GM19463 (cell line): ENCODE data around the gene VSIG10L.

Experiments used
- ATAC-seq: cut with Tn5 transposase; IDR thresholded peaks from one replicate; pipeline ENCODE4 v1.9.1; 2021; ENCODE audit warnings: mild to moderate bottlenecking, moderate library complexity; ENCODE audit not compliant: unreplicated experiment

Gene VSIG10L

DNA sequence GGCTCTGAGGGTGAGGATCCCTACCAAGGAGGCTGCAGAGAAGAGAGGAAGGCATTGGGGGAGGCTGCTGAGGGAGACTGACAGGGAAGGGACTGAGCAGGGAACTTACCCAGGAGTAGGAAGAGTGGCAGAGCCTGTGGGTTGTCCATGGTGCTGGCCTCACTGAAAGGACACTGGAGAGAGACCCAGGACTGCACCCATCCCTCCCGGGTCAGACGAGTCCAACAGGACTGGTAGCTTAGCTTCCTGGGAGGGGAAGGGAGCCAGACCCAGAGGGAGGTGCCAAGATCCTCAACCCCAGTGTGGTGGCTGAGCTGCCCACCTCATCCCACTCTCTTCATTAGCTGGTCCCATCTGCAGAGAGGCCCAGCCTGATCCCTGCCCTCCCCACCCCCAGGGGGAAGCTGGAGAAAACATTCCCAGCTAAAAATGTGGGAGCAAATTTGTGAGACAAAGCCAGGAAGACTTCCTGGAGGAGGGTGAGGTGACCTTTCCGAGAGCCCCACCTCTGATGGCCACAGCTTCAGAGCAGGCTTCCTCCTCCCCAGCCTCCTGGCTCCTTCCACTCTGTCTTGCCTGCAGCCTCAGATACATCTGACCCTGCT lies at the start of gene VSIG10L:
VSIG10L (minus strand) TSS at position 164 of the 605 bp plus-strand sequence; CDS start at position 149, 15 bp downstream.
- ATAC-seq = no peak

DNA sequence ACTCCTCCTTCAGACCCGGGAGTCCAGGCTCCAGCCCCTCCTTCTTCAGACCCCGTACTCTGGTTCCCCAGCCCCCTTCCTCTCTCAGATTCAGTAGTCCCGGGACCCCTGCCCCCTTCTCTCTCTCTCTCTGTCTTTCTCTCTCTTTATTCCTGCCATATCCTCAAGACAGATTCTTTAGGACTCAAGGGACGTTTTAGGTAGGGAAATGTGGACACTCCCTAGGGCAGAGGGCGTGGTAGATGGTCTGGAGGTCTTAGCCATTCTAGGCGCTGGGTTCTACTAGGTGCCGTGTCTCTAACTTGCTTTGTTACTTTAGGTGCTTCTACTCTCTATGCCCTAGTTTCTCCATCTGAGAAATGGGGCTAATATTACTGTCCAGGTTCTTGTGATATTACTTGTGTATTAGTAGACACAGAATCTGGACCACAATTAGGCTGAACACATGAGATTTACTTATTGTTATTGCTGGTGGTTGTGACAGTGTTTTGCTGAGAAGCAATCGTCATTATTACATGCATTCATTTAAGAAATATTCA lies 49.2 kb upstream of the VSIG10L start:
- no peak for ATAC-seq

DNA sequence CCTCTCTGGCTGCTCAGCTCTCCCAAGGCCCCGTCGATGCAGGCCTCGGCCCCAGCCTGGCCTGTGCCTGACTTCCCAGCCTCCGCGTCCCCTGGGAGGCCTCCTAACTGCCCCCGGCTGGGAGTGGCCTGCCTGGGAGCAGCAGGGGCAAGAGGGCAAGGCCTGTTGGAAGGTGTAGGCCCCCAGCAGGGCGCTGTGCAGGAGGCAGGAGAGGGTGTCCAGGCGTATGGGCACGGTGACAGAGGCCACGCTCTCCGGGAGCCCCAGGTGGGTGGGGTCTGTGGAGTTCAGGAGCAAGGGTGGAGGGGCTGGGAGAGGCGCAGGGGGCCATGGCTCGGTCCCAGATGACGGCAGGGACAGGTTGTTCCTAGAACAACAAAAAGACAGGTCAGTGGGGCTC lies 47.2 kb upstream of the VSIG10L start:
- no peak for ATAC-seq

DNA sequence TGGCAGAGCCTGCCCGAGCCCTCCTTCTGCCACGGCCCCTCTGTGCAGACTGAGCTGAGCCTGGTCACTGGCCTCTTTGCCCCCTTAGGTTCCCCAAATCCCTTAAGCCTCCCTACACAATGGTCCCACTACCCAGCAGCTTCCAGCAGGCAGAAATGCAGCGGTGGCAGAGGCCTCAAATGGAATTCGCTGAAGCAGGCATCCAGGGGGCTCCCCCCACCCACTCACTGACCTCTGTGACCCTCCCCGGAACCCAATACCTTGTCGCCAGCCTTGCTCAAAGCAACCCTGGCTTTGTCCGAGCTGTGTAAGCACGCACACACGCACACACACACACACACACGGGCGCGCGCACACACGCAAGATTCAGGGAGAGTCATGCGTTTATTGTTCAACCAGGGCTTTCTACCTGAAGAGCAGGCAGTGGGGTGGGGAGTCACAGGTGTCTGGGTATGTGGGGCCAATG lies 46.0 kb upstream of the VSIG10L start, which contains the start of gene LIM2:
LIM2 (minus strand) TSS at position 51 of the 466 bp plus-strand sequence. CDS start 531 bp downstream, outside the sequence.
- ATAC-seq = no peak

DNA sequence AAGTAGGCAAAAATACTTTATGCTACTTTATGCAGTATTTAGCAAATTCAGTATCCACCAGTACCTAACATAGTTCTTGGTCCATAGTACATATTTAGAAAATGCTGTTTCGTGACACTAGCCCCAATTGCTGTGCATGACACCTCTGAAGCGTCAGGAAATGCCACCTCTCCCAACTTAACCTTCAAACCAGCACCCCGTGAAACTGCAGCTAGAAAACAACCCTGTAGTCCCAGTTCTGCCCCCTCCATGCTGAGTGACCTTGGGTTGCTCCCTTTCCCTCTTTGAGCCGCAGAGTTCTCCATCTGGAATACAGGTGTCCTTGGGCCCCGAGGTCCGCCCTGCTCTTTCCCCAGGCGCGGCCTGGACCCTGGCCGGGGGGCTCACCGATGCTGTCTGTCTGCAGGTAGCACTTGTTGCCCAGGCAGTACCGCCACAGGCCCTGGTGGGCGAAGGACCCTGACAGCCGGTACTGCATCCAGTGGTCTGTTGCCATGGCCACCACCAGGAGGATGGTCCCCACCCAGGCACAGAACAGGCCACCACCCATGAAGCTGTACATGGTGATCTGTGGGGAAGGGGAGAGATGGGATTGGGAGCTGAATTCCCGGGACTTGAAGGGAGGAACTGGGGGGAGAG lies 45.1 kb upstream of the VSIG10L start:
- ATAC-seq = no peak

DNA sequence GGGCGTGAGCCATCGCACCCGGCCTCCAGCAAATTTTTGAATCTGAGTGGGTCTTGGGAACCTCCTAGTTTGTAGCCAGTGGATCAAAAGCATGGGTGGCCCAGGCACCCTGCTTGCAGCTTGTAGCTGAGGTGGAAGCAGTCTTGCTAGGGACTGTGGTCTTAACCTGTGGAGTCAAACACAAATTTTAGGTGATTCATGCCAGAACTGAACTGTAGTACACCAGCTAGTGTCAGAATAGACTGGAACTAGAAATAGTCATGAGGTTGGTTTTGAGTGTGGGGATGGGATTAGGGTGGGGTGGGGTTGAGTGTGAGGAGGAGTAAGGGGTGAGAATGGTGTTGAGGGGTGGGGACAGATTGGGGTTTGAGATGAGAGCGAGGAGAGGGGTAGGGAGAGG lies 40.1 kb upstream of the VSIG10L start:
- no peak for ATAC-seq

DNA sequence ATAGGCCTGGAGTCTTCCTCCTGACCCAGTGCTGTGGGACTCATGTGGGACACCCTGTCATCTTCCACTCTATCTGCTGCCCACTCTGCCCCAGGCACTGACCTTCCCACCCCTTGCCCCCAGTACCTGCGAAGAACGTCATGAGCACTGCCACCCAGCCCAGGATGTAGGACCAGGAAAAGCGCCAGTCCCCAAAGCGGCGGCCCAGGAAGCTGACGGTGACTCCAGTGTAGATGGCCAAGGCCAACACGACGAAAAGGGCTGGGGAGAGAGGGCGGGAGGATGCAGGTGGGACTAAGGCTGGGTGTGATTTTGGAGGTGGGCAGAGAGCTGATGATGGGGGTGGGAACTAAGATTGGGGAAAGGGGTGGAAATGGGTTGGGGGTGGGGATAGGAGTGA lies 38.4 kb upstream of the VSIG10L start:
- ATAC-seq = no peak

DNA sequence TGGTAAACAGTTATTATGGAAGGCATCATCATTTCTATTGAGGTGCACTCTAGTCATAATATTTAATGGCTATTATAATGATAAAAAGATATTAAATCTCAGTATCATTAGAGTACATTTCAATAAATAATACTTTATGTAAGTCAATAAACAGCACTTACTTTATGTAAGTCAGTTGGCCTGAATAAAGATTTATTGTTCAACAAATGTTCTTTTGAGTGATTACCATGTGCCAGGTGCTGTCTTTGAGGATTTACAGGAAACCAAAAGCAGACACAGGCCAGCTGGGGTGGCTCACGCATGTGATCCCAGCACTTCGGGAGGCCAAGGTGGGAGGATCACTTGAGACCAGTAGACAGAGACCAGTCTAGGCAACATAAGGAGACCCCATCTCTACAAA lies 35.5 kb upstream of the VSIG10L start:
- ATAC-seq = no peak

DNA sequence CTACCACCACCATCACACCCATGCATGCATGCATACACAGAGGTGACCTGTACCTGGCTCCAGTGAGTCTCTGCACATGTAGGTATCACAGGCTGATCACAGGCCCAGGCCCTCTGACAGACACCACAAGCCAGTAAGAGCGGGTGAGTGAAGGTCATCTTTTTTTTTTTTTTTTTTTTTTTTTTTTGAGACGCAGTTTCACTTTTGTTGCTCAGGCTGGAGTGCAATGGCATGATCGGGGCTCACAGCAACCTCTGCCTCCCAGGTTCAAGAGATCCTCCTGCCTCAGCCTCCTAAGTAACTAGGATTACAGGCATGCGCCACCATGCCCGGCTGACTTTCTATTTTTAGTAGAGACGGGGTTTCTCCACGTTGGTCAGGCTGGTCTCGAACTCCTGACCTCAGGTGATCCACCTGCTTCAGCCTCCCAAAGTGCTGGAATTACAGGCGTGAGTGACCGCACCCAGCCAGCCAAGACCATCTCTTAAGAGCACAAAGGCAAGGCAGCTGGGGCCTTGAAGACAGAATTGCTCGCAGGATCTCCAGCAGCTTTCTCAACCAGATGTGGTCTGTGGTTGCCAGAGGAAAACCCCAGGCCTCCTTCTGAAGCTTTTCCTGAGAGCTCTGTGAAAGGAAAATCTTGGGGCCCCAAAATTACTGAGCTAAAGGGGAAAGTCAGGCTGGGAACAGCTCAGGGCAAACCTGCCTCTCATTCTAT lies 33.7 kb upstream of the VSIG10L start:
- no peak for ATAC-seq

DNA sequence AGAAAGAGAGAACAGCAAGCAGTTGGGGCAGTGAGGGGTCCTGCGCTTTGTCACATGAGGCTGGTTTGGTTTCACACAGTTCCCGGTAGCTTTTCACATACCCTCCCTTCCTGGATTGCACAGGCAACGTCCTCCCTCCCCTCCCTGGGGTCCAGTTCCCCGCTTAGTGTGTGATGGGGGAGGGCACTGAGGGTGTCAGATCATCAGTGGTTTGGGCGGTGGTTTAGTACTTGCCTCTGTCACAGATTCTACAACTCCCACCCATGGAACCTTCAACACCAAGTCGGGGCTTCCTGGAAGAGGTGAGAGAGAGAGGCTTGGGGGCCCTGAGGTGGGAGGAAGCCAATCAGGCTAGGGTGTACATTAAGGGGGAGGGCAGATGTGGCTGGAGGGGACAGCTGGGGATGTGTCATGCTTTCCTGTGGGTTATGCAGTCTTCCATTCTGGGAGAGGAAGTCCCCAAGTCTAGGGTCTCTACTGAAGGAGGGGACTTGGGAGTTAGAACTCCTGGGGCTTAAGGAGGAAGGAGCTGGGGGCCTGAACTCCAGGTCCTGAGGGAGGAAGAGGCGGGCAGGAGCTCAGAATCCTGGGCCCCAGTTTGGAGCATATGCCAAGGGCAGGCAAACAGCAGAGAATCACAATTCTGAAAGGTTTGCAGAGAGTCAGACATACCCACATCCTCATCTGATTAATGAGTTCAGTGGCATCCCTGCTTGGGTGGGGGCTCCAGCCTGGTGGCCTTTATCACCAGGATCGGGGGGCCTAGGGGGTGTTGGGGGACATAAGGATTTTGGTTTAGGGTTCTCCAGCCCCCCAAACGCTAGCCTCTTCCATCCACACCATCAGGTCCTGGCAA lies 30.9 kb upstream of the VSIG10L start, which contains the start of gene NKG7:
NKG7 (minus strand) TSS at position 6 of the 856 bp plus-strand sequence. CDS start 119 bp downstream, outside the sequence.
- peak; percentile 50 for ATAC-seq

DNA sequence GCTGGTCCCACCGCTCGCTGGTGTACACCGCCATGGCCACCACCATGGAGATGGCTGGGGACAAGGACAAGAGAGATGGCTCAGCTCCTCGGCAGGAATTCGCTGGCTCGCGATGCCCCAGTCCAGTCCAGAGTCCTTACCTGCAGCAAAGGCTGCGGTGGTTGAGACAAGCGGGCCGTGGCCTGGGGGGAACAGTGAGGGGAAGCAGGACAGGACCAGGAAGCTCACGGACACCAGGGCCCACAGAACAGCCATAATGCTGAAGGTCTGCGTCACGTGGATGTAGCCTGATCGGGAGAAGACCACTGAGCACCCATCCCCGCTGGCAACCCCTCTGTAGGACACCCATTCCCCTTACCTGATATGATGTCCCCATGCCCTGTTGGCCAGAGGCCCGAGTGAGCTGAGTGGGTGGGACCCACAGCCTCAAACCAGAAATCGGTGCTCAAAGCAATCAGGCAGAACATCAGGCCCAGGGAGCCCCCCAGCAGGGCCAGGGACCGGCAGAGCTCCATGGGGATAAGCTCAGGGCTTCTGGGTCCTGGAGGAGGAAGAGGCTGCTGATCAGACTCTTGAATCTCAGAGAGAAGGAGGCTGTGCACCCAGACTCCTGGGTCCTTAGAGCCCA lies 30.2 kb upstream of the VSIG10L start:
- ATAC-seq = no peak

DNA sequence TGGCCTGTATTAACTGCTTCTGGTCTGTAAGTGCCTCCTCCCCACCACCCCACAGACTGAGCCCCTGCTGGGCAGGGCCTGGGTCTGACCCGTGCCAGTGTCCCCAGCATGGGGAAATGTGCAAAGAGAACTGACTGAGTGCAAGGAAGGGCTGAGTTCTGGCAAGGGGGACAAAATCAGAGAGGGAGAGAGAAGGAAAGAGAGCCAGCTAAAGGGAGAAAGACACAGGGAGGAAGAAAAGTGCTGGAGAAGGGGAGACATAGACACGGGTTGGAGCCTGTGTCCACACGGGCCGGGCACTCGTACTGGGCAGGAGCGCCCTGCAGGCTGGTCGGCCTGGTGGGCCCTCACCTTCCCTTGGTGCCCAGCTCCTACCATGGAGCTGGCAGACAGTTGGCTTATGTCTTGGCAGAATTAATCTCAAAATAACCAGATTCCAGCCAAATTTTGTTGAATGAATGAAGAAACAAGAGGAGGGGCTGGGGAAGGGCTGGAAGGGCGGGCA lies 29.3 kb upstream of the VSIG10L start:
- no peak for ATAC-seq

DNA sequence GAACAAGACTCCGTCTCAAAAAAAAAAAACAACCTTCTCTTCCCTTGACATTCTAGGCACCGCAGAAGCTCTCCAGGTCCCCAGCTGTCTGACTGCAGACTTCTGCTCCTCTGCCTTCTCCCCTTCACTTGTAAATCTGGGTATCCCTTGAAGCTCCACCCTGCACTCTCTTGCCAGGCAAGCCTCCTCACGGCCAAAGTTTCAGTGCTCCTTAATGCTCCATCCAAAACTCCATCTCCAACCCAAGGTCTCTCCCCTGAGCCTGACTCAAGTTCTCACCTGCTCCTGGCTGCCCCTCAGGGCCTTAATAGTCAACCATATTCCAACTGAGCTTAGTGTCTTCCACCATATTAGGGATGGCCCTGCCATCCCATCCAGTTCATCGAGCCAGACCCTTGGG lies 28.3 kb upstream of the VSIG10L start:
- no peak for ATAC-seq

DNA sequence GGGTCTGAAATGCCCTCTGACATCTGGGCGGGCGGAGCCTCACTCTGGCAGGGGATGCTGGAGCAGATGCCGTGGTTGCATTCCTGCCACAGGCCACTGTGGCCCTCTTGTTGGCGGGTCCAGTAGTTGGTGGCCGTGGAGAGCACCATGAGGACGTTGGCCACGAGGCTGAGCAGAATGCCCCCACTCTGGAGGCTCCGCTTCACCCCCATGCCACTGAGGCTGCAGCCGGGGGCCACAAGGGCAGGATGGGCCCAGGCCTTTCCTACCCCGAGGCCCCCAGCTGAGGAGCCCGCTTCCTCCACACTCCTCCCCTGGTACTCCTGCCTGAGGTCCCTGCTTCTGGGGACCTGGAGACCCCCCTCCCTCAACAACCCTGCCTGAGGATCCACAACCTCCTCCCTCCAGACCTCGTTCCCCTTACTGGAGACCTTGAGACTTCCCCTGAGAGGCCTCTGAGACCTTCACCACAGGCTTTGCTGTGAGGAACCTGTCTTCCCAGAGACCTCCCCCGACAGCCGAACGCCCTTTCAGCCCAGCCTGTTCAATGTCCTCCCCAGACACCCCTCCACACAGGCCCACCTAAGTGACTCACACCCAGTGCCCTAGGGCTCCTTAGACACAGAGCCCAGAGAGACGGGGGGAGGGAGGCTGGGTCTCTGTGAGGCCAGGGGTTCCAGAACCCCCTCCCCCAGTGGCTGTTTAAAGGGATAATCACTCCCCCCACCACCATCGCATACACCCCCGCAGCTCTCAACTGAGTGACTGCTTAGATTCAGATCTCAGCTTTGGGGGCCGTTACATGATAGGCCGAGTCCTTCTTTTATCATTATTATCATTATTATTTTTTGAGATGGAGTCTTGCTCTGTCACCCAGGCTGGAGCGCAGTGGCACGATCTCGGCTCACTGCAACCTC lies 26.7 kb upstream of the VSIG10L start, which contains the start of gene CLDND2:
CLDND2 (minus strand) TSS at position 638 of the 917 bp plus-strand sequence; CDS start at position 212, 426 bp downstream.
- ATAC-seq = no peak

DNA sequence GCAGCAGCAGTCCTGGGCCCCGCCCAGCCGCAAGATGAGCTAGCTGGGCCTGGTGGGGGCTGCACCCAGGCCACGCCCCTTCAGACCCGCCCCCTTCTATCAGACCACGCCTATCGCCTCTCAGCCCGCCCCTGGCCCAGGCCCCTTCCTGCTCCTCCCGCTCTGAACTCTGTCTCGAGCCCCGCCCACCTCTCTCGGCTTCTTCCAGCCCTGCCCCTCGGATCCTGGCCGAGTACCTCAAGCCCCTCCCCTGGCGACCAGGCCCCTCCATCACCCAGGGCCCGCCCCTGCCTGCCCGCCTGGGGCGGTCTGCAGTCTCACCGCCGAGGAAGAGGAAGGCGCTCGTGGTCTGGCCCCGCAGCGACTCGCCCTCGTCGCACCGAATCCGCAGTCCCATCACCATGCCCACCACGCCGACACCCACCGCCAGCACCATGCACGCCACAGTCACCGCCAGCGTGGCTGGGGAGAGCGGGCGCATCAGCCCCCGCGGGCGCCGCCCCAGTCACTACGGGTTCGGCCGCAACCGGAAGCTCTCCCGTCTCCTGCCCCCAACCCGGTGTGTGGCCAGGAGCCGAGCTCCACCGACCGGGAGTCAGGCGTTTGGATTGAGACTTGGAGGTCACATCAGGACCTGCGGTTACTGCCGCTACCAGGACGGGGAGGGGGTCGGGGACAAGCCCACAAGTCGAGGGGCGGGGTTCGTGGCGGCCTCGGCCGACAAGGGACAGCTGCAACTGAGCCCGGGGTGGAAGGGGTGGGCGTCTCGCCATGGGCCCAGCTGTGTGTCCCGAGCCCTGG lies 25.8 kb upstream of the VSIG10L start:
- ATAC-seq = peak; percentile 73

DNA sequence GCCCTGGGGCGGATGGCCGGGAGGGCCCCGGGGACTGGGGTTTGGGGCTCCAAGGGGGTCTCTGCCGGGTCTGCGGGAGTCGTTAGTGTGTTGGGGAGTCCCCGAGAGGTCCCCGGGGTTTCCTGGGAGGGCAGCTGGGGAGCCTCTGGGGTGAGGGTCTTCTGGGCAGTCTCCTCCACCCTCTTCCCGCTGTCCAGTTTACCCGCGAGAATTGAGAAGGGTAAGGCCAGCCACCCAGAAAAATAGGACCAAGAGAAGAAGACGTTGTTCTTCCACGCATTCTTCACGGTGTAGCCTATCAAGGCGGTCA lies 25.3 kb upstream of the VSIG10L start:
- no peak for ATAC-seq

DNA sequence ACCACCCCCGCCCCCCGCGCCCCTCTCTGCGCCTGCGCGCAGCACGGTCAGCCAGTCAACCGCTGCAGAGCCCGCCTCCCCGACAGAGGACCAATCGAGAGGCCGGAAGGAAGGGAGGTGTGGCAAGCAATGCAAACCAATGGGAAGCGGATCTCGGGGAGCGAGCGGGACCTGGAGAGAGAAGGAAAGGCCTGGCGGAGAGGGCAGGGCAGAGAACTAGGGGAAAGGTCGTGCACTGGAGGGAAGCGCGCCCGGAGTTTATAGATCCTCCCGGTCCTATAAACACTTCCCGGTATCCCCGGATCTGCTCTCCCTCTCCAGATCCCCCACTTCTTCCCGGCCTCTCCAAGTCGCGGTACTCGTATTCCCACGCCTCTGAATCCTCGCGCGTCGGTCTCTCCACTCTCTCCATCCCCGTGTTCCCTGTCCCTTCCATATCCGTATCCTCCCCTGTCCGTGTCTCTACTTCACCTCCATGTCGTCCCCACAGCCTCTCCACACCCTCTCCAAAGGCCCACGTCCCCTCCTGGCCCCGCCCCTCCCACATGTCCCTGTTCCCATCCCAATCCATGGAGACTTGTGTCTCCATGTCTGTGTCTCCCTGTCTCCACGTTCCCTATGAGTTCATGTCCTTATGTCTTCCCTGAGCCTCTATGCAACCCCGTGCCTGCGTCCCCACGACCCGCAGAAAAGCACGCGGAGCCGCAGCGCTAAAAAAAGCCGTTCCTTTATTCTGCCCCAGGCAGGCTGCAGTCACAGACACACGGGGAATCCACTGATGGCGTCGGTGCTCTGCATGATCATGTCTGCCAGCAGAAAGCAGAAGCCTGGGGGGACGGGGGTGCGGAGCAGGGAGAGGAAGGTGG lies 24.7 kb upstream of the VSIG10L start:
- ATAC-seq = peak; percentile 48
